HuH-7 (cell line): ENCODE data around the gene KRT222.

Experiments used
- DNase-seq: peaks from one replicate; pipeline ENCODE4 v3.0.0; 2011; ENCODE audit warnings: low spot score

KRT222 gene

DNA sequence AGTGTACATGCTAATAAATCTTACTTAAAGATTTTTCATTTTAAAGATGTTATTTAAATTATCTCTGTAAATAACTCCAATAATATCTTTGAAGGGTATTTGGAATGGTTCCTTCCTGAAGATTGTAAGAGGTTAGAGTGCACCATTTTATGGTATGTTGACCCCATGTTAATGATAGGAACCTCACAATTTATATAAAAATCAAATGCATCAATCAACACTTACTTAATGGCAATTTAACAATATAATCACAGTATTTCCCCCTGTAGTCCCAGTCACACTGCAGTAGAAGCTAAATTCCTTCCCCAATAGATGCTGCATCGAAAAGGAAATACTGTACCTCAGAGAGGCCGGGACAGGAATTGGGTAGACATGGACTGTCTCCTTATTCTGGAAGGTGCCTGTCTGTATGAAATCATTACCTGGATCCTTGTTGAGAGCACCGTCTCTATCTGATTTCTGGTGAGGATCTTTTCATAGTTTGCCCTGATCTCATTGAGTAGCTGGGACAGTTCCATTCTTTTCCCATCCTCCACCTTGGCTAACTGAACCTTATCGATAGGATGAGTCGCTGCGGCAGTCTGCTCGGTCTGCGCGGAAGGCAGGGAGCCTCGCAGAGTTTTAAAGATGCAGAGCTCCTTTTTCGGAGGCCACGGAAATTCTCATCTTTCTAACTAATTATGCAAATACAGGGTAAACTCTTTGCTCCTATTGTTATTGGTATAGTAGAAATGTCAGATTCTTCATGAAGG, at the start of gene KRT222:
KRT222 (minus strand) TSS at position 596 of the 752 bp plus-strand sequence; CDS start at position 518, 78 bp downstream.
- peak; percentile 6 for DNase-seq

DNA sequence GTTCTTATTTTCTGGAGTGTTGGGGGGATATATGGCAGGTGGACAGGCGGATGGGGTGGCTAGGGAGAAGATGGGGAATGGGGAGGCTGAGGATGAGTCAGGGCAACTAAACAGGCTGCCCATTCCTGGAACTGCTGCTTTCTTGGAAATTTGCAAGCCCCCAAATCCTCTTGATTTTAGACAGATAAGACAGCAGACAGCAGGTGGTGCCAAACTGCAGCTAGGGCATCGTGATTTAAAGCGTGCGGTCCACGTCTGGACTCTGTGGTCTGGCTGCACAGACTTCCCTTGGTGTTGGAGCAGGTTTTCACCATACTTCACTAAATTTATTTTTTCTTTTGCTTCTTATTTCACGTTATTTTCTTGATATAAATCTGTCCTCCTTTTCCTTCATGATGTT, 49.5 kb upstream of the KRT222 start:
- no peak for DNase-seq

DNA sequence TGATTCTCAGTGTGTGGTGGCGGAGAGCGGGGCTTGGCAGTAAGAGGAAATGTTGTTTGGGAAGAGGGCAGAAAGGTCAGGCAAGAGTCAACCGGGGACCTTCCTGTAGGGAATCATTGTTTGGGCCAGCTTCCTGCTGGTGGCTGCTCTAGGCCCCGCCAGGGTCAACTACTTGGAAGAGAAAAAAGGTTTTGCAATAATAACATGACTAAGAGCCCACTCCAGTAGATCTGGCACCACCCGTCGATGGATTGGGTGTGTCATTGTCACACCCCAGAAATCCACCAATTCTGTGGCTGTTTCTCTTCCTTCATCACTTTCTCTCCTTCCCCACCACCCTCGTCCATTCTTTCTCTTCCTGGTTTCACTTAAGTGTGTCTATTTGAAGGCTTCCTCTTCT, 42.8 kb upstream of the KRT222 start:
- no peak for DNase-seq

DNA sequence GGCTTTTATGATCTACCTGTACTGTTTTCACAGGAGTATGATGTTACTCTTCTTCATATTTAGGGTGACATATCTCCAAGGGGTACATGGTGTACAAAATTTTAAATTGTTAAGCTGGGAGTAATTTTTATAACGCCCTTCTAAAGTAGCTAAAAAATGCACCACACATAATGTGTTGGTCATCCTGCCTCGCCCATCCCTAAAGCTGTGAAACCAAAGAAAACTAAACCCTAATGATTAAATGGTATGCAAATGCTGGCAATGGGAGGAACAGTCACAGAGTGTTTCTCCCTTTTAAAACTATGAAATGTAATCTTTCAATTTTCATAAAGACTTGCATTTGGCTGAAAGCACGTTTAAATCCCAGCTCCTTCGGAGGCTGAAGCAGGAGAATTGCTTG, 40.6 kb upstream of the KRT222 start:
- DNase-seq, result no peak

DNA sequence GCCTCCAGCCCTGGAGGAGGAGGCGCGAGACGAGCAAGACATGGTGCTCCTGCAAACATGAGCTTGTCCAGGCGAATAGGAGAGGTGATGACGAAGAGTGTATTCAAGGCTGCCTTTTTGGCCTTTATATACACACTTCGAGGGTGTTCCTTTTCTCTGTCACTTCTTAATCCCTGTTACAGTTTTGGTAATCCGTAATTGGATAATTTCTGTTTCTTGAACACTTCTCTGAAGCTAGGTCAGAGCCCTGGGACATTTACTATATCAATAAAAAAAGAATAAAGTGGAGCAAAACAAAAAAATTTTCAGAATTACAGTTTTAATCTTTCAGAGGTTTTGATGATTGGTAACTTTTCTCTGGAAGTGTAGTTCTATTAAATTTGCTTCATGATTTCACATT, 38.7 kb upstream of the KRT222 start, which contains the start of gene KRT24:
KRT24 (minus strand) TSS at position 101 of the 400 bp plus-strand sequence; CDS start at position 42, 59 bp downstream.
- DNase-seq, result no peak

DNA sequence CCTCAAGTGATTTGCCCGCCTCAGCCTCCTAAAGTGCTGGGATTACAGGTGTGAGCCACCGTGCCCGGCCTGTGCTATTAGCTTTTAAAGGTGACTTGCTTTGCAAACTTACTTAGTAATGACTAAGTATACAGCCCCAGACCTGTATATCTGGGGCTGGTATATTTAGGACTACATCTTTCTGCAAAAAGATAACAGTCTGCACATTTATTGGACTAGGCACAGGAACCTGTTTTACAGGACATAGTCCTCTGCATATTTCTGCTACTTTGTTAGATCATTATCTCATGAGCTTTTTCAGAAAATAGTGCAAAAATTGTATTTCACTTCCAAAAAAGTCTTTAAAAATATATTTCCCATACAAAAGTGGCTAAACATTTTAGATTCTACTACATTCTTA, 37.3 kb upstream of the KRT222 start:
- no peak for DNase-seq

DNA sequence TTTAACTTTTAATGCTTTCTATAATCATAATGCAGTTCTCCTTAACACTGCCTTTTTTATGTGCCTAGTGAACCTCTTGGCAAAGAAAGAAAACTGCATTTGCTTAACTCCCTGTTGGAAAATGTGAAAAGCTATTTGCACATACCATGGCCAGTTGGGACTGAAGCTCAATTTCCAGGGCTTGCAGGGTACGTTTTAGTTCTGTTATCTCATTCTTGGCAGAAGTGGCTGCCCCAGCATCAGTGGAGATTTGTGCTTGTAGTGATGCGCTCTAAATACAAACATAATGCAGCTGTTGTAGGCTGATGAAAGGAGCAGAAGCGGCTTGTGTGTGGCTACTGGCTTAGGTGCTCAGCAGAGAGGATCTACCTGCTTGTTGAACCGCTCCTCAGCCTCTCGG, 34.9 kb upstream of the KRT222 start:
- no peak for DNase-seq

DNA sequence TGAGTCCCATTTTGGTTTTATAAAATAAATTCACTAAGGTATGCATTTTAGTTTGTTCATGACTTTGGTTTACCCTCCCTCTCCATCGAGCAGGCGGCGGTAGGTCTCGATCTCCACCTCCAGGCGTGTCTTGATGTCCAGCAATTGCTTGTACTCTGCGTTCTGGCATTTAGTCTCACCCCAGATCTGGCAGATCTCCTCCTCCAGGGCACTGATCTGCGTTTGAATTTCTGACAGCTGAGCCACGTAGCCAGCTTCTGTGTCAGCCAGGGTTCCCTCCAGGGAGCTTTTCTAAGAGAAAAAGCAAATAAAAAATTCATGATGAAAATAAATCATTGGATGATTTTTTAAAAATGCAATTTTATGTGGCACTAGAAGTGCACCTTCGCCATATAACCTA, 34.4 kb upstream of the KRT222 start:
- DNase-seq, result no peak

DNA sequence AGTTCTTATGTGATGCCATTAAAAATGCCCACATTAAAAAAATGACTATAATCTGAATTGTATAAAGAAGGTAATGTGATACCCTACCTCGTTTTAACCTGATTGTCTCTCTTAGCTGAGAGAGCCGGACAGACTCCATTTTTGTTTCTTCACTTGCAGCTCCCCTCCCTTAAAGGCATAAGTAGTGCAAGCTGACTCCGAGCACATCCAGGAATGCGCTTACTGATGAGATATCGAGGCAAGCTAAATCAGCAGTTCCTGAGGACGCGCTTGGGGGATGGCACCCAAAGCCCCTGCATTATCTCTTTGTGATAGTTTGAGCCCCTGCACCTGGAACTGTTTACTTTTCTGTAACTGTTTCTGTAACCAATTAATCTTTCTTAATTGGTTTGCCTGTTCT, 32.3 kb upstream of the KRT222 start:
- DNase-seq, result no peak

DNA sequence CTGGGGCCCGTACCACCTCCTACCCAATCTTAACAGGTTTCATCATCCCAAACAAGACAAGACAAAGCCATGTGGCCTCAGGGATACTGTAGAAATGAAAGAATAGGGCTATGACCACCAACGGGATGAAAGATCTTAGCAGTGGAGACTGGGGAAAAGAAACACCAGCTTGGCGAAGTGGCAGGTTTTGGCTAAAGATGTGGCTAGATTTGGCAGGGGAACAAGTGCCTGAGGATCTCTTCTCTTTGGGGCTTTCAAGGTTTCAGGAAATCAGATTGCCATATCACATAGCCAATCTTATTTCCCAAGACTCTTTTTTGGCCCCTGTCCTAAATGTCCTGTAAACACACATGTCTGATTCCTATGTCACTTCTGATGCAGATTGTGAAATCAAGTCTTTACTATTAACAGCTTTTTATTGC, 31.7 kb upstream of the KRT222 start:
- DNase-seq, result no peak

DNA sequence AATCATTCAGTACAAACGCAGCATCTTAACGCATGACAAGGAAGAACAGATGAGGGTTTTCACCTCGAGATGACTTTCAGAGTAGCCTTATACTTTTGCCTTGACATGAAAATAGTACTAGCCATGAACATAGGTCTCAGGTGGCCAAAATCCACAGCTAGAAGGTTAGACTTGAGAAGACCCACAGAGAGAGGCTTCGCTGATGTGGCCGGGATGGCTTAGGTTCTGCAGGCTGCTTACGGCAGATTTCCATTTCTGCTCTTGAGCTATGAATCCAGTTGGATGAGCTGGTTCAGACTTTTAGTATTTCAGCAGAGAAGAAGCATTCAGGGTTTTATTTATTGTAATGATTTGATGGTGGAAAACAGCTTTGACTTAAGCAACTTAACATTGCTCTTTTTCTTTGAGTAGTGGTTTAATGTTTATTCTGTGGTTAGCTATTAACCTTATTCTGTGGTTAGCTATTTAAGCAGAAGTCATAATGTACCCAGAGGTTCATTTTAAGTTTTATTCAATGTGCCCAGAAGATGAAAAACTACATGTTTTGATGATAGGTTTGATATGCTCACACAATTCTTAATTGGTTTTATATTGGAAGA, 31.0 kb upstream of the KRT222 start:
- no peak for DNase-seq

DNA sequence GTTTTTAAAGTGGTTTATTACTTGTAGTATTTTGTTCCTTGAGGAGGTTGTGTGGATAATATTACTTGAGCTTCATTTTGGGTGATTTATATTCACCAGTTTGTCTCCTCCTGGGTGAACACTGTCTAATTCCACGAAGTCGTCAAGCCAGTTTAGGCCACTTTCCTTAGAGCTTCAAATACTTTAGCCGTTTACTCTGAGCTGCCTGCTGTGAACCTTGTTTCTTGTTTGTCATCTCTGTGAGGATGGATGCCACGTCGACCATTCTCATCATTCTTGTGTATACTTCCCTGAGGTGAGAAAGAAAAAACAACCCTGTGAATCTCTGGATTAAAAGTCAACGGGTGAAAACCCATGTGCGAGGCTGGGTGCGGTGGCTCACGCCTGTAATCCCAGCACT, 29.6 kb upstream of the KRT222 start:
- no peak for DNase-seq

DNA sequence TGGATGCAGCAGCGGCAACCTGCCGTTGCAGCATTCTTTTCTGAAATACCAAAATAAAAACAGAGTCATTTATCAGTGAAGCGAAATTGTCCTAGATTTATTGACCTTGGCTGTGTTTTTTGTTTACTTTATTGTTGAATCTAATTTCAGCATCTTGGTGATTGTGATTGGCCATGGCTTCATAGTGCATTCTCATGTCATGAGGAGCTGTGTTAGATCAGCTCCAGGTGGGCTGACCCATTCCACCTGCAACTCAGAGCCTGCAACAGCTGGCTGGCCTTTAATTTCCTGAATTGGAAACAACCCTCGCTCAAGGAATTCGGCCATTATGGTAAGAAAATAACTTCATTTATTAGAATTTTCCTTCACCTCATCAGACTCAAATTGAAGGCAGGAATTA, 22.1 kb upstream of the KRT222 start:
- DNase-seq, result no peak

DNA sequence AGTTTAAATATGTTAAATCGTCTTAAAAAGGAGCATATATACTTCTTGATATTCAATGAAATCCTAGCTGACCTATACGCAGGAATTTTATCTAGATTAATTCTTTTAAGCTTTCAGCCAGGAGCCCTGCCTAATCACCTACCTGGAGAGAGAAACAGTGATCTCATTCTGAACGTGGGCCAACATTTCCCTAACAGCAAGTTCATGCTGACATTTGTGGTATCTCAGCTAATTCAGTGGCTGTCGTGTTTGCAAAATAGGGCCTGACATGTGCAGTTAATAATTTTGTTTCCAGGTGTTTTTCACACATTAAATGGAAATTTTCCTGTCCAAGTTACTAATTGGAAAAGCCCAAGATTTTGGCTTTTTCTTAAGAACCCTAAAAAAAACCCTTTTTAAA, 21.2 kb upstream of the KRT222 start:
- no peak for DNase-seq

DNA sequence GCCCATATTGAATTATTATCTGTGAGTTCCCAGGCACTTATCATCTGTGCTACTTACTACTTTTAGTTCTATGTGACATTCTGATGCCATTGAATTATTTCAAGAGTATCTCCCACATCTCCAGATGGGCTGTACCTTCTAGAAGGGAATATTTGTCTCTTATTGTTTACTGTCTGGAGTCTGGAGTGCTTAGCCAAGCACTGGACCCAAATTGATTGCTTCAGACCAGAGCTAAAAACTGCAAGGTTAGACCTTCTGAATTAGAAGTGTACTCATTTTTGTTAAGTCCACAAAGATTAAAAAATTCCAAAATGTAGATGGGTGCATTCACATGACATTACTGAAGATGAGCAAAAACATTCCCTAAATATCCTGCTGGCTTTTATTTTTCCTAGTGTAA, 16.0 kb upstream of the KRT222 start:
- no peak for DNase-seq

DNA sequence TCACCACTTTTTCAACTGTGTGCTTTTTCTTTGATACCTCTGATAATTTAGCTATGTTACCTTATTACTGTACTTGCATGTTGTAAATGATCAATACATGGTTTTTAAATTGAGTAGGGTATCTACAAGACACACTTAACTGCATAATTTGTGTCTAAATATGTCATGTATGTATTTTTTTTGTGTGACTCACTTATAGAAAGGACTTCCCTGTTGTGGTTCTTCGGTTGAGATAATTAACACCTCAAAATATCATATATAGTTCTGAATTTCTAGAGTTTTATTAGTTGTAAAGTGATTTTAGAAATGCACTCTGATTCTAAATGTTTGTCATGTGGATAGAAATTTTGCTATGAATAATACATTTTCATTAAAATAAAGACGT, 14.5 kb upstream of the KRT222 start:
- DNase-seq, result no peak

DNA sequence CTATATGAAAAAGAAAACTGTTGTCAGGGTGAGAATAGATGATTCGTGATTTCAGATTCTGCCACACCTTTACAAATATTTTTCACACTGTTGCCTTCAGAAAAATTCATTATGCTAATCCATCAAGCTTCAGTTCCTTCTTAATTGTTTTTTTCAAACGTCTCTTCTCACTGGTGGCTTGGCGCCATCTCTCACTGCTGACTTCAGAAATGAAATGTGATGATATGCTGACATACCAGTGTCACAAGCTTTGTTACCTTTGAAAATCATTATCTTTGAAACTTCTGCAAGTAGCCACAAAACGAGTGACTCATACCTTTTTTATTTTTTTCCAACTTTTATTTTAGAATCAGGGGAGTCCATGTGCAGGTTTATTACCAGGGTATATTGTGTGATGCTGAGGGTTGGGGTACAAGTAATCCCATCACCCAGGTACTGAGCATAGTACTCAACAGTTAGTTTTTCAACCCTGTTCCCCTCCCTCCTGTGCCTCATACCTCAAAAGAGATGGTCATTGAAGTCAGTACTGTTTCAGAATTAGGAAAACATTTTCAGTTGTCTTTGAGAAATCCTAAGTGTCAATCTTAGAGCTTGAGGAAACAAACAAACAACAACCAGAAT, 14.0 kb upstream of the KRT222 start:
- no peak for DNase-seq

DNA sequence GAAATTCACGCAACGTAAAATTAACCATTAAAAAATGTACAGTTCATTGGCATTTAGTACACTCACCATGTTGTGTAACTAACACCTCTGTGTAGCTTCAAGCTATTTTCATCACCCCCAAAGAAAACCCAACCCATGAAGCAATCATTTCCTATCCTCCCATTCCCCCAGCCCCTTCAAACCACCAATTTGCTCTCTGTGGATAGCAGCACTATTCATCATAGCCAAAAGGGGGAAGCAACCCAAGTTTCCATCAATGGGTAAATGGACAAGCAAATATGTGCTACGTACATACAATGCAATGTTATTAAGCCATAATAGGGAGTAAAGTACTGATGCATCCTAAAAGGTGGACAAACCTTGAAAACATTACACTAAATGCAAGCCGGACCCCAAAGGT, 10.9 kb upstream of the KRT222 start:
- no peak for DNase-seq

DNA sequence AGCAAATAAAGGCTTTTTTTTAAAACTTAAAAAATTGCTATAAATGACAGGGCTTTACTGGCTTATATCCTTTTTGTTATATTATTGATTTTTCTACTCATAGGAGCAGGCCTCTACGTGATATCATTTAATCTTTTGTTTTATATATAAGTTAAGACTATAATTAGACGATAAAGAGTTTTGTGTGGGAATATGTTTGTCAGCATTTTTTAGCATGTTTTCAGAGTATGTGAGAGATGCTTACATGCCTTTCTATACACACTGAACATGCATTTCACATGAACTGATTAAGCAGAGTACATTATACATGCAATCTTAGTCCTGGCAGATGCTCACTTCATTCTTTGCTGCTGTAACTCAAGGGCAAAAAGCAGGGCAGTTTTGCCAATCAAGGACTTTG, 7.7 kb upstream of the KRT222 start:
- DNase-seq, result no peak

DNA sequence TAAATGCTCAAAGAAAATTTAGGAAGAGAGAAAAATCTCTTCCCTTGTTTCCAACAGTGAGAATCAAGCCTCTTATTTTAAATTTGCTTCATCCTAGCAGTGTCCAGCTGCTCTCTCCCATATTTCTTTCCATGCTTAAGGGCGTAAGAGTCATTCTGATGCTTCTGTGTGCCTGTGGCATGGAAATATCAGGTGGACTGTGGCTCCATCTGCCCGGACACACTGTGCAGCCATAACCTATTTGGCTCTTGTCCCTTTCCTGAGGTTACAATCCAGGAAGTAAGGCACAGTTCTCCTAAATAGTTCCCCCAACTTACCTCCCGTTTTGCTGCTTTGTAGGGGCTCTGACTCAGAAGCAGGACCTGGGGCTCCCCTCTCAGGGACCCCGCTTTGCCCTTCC, 6.3 kb upstream of the KRT222 start:
- DNase-seq, result no peak

DNA sequence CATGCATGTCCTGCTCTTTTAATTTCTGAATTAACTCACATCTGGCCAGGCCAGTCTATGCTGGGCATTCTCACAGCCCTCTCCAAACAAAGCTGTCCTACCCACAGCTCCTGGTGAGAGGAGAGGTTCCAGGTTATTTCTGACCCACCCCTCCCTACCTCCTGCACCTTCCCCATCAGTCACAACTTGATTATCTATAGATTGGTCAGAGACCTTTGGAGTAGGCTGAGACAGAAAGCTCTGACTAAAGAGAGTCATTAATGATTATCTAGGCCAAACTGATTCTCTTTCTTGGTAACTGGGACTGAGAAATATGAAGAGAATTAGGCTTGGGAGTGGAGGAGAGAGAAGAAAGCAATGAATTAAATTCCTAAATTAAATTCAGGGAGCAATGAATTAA, 1.4 kb upstream of the KRT222 start:
- peak; percentile 20 for DNase-seq

DNA sequence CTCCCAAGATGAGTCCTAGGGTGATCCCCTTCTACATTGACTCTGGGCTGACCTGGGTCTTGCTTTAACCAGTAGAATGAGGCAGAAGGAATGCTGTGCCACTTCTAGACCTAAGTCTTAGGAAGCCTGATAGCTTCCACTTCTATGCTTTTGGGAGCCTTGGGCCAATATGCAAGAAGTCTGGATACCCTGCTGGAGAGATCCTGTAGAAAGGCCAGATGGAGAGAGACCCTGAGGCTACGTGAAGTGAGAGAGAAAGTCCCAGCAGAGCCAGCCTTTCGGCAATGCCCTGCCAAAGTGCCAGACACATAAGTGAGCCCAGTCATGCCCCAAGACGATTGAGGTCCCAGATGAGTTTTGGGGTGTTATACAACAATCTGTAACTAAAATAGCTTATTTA, 1.7 kb downstream of the KRT222 start:
- DNase-seq, result no peak

DNA sequence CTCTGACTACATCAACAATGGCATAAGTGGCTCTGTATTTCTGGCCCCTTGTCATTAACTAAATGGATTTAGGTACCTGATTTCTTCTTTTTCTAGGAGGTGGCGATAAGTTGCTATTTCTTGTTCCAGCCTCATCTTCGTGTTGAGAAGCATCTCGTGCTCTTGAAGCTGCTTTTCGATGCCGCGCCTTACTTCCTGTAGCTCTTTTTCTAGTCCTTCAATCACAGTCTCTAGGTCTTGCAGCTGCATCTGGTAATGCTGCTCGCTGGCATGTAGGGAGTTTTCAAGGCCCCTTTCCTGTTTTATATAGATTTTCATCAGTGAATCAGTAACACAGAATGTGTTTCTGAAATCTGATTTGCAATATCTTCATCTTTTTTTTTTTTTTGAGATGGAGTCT, 5.1 kb downstream of the KRT222 start:
- DNase-seq, result no peak

DNA sequence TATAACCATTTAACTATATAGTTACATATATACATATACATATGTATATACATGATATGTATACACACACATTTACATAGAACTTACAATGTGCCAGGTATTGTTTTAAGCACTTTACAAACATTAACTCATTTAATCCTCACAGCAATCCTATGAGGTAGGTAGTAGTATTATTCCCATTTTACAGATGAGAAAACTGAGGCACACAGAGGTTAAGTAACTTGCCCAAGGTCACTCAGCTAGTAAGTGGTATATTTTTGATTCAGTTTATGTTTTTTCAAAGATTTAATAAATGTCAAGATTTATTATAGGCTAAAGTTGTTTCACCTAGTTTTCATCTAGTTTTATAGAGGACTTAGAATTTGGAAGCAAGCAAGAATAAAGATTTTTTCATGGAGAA, 6.6 kb downstream of the KRT222 start:
- no peak for DNase-seq
